ENCODE results near the gene TP53BP2. TPM values are rescaled to one million over a fixed set of nuclear protein-coding genes. Genes with fewer than 3 reads are reported as not detected.
"Not testable (repeated sequence)": the region's sequence is repeated elsewhere in the genome, so short reads cannot be mapped to it uniquely, and the experiment has no call there.

Gene TP53BP2
- total RNA-seq, 1 donor from 2014 or later: 31.9 TPM

DNA sequence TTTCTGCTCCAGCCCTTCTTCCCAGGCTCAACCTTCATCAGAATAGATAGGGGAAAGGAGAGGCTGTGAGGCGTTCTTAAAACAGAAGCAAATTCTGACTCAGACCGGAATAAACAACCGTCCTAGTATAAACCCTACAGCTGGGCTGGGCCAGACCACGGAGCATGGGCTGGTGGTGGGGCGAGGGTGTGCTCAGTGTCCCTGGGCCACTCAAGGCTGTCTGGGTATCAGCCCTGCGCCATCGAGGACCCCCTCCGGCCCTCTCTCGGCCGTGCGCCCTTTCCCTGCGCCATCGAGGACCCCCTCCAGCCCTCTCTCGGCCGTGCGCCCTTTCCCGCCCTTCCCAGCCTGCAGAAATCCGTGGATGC, 97.4 kb downstream of the TP53BP2 start:
- Histone ChIP-seq H3K36me3 (peaks cover 5 to 70% of the 10 kb centered on the region in 2 donors), H3K4me1 (peaks cover 23% of the 10 kb centered on the region), H3K4me3 (peak overlapping the region; percentile 26 to 35), H3K27me3 (no peaks in the 10 kb centered on the region), H3K27ac (peak overlapping the region; percentile 81), H3K9me3 (no peaks in the 10 kb centered on the region)
- no peak for DNase-seq (ENCODE audit: extremely low spot score in 2 of 2)
- no peak for TF ChIP-seq POLR2A (IDR thresholded peaks at IDR 0.05)
- no peak for TF ChIP-seq POLR2AphosphoS5 (IDR thresholded peaks at IDR 0.05; ENCODE audit: insufficient read depth in 1 of 2, low read depth in 1 of 2)
- TF ChIP-seq, protein P1, sequence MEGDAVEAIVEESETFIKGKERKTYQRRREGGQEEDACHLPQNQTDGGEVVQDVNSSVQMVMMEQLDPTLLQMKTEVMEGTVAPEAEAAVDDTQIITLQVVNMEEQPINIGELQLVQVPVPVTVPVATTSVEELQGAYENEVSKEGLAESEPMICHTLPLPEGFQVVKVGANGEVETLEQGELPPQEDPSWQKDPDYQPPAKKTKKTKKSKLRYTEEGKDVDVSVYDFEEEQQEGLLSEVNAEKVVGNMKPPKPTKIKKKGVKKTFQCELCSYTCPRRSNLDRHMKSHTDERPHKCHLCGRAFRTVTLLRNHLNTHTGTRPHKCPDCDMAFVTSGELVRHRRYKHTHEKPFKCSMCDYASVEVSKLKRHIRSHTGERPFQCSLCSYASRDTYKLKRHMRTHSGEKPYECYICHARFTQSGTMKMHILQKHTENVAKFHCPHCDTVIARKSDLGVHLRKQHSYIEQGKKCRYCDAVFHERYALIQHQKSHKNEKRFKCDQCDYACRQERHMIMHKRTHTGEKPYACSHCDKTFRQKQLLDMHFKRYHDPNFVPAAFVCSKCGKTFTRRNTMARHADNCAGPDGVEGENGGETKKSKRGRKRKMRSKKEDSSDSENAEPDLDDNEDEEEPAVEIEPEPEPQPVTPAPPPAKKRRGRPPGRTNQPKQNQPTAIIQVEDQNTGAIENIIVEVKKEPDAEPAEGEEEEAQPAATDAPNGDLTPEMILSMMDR (IDR thresholded peaks at IDR 0.05): no peak
- intact Hi-C loops (cut with DNase I): loop anchor here (2.0 to 10.0 kb wide), 2 partner anchors 36 to 54 kb away; partner anchors contain the start of gene CAPN2

- Histone ChIP-seq H3K27ac (peak overlapping the region; percentile 81), H3K27me3 (no peaks in the 10 kb centered on the region), H3K4me1 (peaks cover 23% of the 10 kb centered on the region), H3K36me3 (peaks cover 5 to 70% of the 10 kb centered on the region in 2 donors), H3K9me3 (no peaks in the 10 kb centered on the region), H3K4me3 (no peak overlapping the region)
- TF ChIP-seq, protein P1 (IDR thresholded peaks at IDR 0.05): no peak
- TF ChIP-seq POLR2AphosphoS5 (IDR thresholded peaks at IDR 0.05; ENCODE audit: insufficient read depth in 1 of 2, low read depth in 1 of 2) (no peak), POLR2A (IDR thresholded peaks at IDR 0.05) (no peak)
- intact Hi-C loops (cut with DNase I): loop anchor here (2.0 to 10.0 kb wide), 2 partner anchors 35 to 53 kb away; partner anchors contain the start of gene CAPN2
- no peak for DNase-seq (ENCODE audit: extremely low spot score in 2 of 2)
Measured at GRCh38 chr1:223747838-223748335, 97.9 kb downstream of the TP53BP2 start.

DNA sequence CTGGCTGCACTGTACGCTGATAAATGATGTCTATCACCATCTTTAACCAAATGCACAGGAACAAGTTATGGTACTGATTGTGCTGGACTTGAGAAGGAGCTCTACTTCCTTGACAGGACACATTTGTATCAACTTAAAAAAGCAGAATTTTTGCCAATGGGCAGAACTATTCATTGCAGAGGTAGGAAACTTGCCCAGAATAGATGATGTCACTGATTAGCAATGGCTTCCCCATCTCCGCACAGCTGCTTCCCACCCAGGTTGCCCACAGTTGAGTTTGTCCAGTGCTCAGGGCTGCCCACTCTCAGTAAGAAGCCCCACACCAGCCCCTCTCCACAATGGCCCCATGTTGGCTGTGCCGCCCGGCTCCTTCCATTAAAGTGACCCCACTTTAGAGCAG, 100.0 kb downstream of the TP53BP2 start:
- no peak for TF ChIP-seq POLR2AphosphoS5 (IDR thresholded peaks at IDR 0.05; ENCODE audit: insufficient read depth in 1 of 2, low read depth in 1 of 2)
- TF ChIP-seq, protein P1 (IDR thresholded peaks at IDR 0.05): no peak
- no peak for TF ChIP-seq POLR2A (IDR thresholded peaks at IDR 0.05)
- intact Hi-C loops (cut with DNase I): loop anchor here (10.0 kb wide), 1 partner anchor 51 kb away; no protein-coding TSS in a partner anchor
- H3K27me3 ChIP-seq: no peaks in the 10 kb centered on the region
- no peak overlapping the region for H3K4me3 ChIP-seq
- H3K36me3 ChIP-seq: peaks cover 0 to 48% of the 10 kb centered on the region in 2 donors
- H3K9me3 ChIP-seq: no peaks in the 10 kb centered on the region
- no peak for DNase-seq (ENCODE audit: extremely low spot score in 2 of 2)
- H3K27ac ChIP-seq: no peak overlapping the region
- peaks cover 27% of the 10 kb centered on the region for H3K4me1 ChIP-seq

- intact Hi-C loops (cut with DNase I): loop anchor here (10.0 kb wide), 1 partner anchor 48 kb away; no protein-coding TSS in a partner anchor
- Histone ChIP-seq H3K4me1 (peaks cover 44% of the 10 kb centered on the region), H3K27ac (no peak overlapping the region), H3K27me3 (no peaks in the 10 kb centered on the region), H3K4me3 (no peak overlapping the region), H3K9me3 (no peaks in the 10 kb centered on the region), H3K36me3 (peaks cover 0 to 49% of the 10 kb centered on the region in 2 donors)
- DNase-seq (ENCODE audit: extremely low spot score in 2 of 2): no peak
- TF ChIP-seq POLR2A (IDR thresholded peaks at IDR 0.05) (no peak), POLR2AphosphoS5 (IDR thresholded peaks at IDR 0.05; ENCODE audit: insufficient read depth in 1 of 2, low read depth in 1 of 2) (no peak)
- TF ChIP-seq, protein P1 (IDR thresholded peaks at IDR 0.05): no peak
Measured at GRCh38 chr1:223742856-223743517, 102.8 kb downstream of the TP53BP2 start.

DNA sequence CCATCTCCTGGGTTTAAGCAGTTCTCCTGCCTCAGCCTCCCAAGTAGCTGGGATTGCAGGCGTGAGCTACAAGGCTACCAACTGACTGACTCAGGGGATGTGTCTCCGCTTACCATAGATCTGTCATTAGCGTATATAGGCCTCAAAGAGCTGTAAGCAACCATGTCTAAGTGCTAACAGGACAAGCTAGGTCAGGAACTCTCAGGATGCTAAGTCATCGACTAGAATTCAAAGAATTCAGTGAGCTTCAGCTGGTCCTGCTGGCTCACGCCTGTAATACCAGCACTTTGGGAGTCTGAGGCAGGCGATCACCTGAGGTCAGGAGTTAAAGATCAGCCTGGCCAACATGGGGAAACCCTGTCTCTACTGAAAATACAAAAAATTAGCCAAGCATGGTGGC, 103.9 kb downstream of the TP53BP2 start:
- no peak for DNase-seq (ENCODE audit: extremely low spot score in 2 of 2)
- Histone ChIP-seq H3K27me3 (no peaks in the 10 kb centered on the region), H3K4me3 (no peak overlapping the region), H3K27ac (no peak overlapping the region), H3K36me3 (peaks cover 0 to 43% of the 10 kb centered on the region in 2 donors), H3K9me3 (no peaks in the 10 kb centered on the region), H3K4me1 (peaks cover 44% of the 10 kb centered on the region)
- intact Hi-C loops (cut with DNase I): loop anchor here (10.0 kb wide), 1 partner anchor 47 kb away; no protein-coding TSS in a partner anchor
- TF ChIP-seq POLR2AphosphoS5 (IDR thresholded peaks at IDR 0.05; ENCODE audit: insufficient read depth in 1 of 2, low read depth in 1 of 2): no peak
- TF ChIP-seq, protein P1 (IDR thresholded peaks at IDR 0.05): no peak
- TF ChIP-seq POLR2A (IDR thresholded peaks at IDR 0.05): no peak

GRCh38 chr1:223740038-223740736, 105.6 kb downstream of the TP53BP2 start:
- Histone ChIP-seq H3K4me1 (peaks cover 48% of the 10 kb centered on the region), H3K36me3 (peaks cover 0 to 29% of the 10 kb centered on the region in 2 donors), H3K27ac (peak overlapping the region; percentile 77)
- not testable (repeated sequence) for H3K4me3 ChIP-seq; H3K27me3 ChIP-seq; DNase-seq (ENCODE audit: extremely low spot score in 2 of 2); H3K9me3 ChIP-seq
- intact Hi-C loops (cut with DNase I): loop anchor here (10.0 kb wide), 1 partner anchor 45 kb away; no protein-coding TSS in a partner anchor
